ENCODE measurements around the gene OAS3.

OAS3 gene

DNA sequence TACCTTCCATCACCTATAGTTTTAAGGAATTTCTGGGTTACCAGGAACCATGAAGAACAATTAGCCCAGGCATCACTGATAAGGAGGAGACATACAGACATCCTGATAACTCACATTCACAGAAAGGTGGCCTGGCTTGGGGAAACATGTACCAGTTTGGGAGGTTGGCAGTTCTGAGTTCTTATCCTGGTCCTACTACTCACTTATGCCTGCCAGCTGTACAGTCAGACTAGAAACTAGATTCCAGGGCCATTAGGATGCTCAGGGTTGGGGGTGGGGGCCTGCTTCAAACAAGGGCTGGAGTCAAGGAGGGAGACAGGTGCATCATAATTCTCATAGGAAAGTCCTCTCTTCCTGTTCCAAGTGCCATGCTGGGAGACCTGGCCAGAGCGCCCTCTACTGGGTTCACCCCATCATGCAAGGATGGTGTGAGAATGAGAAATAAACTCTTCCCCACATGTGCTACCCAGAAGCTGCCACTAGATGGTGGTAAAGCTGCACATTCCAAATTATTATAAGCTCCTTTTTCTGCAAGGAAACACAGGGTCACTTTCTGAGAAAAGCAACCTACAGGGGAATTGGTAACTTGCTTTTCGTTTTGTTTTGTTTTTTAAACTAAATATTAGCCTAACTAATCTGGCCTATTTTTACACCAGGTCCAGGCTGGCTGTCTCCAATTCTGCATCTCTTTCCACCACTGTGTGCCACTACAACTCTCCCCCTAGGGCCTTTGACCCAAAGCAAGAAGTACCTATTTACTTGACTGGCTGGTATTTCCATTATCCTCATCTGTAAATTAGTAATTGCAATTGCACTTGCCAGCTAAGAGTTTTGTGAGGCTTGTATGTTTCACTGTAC, 54.5 kb downstream of the OAS3 start:
- H3K4me3 ChIP-seq, result no peak overlapping the region

DNA sequence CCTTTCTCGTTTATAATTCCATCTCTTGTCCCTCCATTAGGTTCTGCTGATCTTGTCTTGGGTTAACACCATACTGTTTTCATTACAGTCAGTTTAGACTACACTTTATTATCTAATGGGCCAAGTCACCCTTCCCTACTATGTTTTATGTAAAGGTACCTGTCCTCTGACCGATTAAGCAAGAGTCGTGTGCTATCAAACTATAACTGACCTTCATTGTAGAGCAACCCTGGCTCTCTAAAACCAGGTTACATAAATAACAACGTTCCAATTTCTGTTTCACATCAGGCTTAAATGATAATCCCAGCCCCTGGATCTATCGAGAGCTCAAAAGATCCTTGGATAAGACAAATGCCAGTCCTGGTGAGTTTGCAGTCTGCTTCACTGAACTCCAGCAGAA, 56.7 kb downstream of the OAS3 start:
- Histone ChIP-seq H3K27ac (no peak overlapping the region), H3K27me3 (no peaks in the 10 kb centered on the region), H3K4me1 (no peaks in the 10 kb centered on the region; the same call in 1 of the 2 replicates), H3K36me3 (peaks cover 14% of the 10 kb centered on the region; the same call in 1 of the 2 replicates), H3K4me3 (no peak overlapping the region), H3K9ac (no peak overlapping the region), H3K9me3 (peaks cover 12% of the 10 kb centered on the region), H3K4me2 (no peak overlapping the region), H4K20me1 (no peaks in the 10 kb centered on the region)
- TF ChIP-seq Cebpa-rat (IDR thresholded peaks at IDR 0.05), result no peak

More for the DNA sequence above, 54.5 kb downstream of the OAS3 start:
- Histone ChIP-seq H4K20me1 (no peaks in the 10 kb centered on the region), H3K27me3 (no peaks in the 10 kb centered on the region), H3K27ac (no peak overlapping the region), H3K9me3 (peaks cover 4% of the 10 kb centered on the region), H3K36me3 (peaks cover 4% of the 10 kb centered on the region; the same call in 1 of the 2 replicates), H3K9ac (no peak overlapping the region), H3K4me1 (peaks cover 8% of the 10 kb centered on the region), H3K4me2 (no peak overlapping the region)
- no peak for TF ChIP-seq Cebpa-rat (IDR thresholded peaks at IDR 0.05)

DNA sequence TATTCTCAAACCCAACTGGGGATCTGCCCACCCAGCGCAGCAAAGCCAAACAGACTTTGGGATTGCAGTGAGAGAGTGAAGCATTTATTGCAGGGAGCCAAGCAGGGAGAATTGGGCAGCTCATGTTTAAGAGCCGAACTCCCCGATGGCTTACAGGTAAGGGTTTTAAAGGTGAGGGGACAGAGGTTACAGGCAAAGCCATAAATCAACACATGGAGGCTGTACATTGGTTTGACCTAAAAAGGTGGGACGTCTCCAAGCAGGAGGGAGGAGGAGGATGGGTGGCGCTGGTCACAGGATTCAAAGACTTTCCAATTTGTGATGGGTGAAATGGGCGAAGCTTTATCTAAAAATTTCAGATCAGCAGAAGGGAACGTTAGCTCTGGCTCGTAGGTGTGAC, 58.2 kb downstream of the OAS3 start:
- Histone ChIP-seq H3K27me3 (no peaks in the 10 kb centered on the region), H3K9ac (no peak overlapping the region), H3K27ac (no peak overlapping the region), H4K20me1 (no peaks in the 10 kb centered on the region), H3K4me2 (no peak overlapping the region), H3K4me1 (no peaks in the 10 kb centered on the region; the same call in 1 of the 2 replicates), H3K36me3 (peaks cover 14% of the 10 kb centered on the region; the same call in 1 of the 2 replicates), H3K4me3 (no peak overlapping the region), H3K9me3 (peaks cover 12% of the 10 kb centered on the region)
- no peak for TF ChIP-seq Cebpa-rat (IDR thresholded peaks at IDR 0.05)

DNA sequence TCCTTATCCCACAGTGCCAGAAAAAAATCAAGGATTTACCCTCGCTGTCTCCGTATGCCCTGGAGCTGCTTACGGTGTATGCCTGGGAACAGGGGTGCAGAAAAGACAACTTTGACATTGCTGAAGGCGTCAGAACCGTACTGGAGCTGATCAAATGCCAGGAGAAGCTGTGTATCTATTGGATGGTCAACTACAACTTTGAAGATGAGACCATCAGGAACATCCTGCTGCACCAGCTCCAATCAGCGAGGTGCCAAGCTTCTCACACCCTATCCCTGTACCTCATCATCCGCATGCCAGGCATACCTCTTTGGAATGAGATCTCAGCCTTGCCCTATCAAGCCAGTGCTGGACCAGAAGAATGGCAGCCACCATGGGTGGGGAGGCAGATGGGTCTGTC, 59.2 kb downstream of the OAS3 start:
- H4K20me1 ChIP-seq, result no peaks in the 10 kb centered on the region
- H3K27ac ChIP-seq, result no peak overlapping the region
- no peaks in the 10 kb centered on the region for H3K27me3 ChIP-seq
- H3K4me3 ChIP-seq, result no peak overlapping the region
- peaks cover 12% of the 10 kb centered on the region for H3K9me3 ChIP-seq
- no peak overlapping the region for H3K4me2 ChIP-seq
- peaks cover 14% of the 10 kb centered on the region; the same call in 1 of the 2 replicates for H3K36me3 ChIP-seq
- TF ChIP-seq Cebpa-rat (IDR thresholded peaks at IDR 0.05), result no peak
- no peaks in the 10 kb centered on the region; the same call in 1 of the 2 replicates for H3K4me1 ChIP-seq
- no peak overlapping the region for H3K9ac ChIP-seq

DNA sequence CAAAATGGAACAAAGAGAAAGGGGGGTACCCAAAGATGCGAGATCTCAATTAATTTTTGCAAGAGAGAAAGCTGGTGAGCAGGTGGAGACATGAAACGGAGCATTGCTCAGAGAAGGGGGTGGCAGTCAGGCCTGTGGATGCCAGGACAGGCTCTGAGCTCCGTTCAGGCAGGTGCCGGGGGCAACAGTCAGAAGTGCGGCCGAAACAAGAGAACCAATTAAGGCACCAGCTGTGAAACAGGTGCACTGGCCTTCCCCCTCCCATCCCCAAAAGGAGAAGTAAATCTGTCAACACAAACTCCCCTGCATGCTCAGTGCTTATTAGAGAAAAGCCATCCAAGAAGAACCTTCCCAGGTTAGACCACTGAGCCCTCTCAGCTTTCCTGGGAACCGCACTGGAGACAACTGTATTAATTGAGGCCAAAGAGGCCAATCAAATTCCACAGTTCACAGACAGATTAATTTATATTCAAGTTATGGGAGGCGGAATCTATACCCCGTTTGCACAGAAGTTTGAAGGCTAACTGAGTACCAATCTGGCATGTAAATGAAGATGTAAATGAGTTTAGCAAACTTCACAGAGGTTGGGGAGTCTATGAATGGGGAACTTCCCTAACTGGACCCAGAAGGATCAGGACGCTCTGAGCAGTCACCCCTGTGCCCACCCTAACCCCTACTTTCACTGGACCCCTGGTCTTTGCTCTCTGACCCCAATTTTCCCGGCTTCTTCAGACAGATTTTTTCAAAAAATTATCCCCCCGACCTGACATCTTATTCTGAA, 60.9 kb downstream of the OAS3 start:
- TF ChIP-seq Cebpa-rat (IDR thresholded peaks at IDR 0.05), result no peak
- H3K27ac ChIP-seq, result no peak overlapping the region
- H3K9me3 ChIP-seq, result peaks cover 12% of the 10 kb centered on the region
- peak overlapping the region; percentile 2; the same call in 1 of the 2 replicates for H3K4me2 ChIP-seq
- no peaks in the 10 kb centered on the region for H4K20me1 ChIP-seq
- H3K9ac ChIP-seq, result no peak overlapping the region
- H3K36me3 ChIP-seq, result peaks cover 14% of the 10 kb centered on the region; the same call in 1 of the 2 replicates
- no peaks in the 10 kb centered on the region; the same call in 1 of the 2 replicates for H3K4me1 ChIP-seq
- no peaks in the 10 kb centered on the region for H3K27me3 ChIP-seq
- no peak overlapping the region for H3K4me3 ChIP-seq

DNA sequence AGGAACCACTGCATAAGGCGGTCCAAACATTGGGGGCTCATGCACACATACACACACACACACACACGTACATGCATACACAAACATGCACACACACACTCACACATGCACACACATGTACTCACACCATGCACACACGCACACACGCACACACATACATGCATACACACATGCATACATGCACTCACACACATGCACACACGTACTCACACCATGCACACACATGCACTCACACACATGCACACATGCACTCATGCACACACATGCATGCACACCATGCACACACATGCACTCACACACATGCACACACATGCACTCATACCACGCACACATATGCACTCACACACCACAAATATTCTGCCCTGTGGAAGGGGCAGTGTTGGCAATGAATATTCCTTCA, 62.2 kb downstream of the OAS3 start:
- Histone ChIP-seq H3K4me1 (no peaks in the 10 kb centered on the region; the same call in 1 of the 2 replicates), H3K36me3 (peaks cover 14% of the 10 kb centered on the region; the same call in 1 of the 2 replicates), H4K20me1 (no peaks in the 10 kb centered on the region), H3K27me3 (no peaks in the 10 kb centered on the region), H3K9me3 (peaks cover 12% of the 10 kb centered on the region), H3K4me2 (no peak overlapping the region), H3K27ac (no peak overlapping the region), H3K4me3 (no peak overlapping the region), H3K9ac (no peak overlapping the region)
- TF ChIP-seq Cebpa-rat (IDR thresholded peaks at IDR 0.05), result no peak

DNA sequence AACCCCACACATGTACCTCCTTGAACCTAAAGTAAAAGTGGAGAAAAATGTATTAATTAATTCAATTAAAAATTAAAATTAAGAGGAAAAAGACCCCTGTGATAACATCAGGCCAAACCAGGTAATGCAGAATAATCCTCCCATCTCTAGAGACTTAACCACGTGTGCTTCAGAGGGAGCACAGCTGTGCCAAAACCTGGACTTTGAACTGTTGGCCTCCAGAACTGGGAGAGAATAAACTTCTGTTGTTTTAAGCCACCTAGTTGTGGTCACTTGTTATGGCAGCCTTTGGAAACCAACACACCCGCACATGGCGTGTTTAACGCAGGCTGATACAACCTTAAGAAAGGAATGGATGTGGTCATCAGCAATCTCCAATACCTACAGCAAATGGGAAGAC, 63.9 kb downstream of the OAS3 start:
- Histone ChIP-seq H3K4me1 (no peaks in the 10 kb centered on the region; the same call in 1 of the 2 replicates), H3K9me3 (peaks cover 12% of the 10 kb centered on the region), H3K4me3 (no peak overlapping the region), H3K4me2 (no peak overlapping the region), H3K27me3 (no peaks in the 10 kb centered on the region), H4K20me1 (no peaks in the 10 kb centered on the region), H3K36me3 (peaks cover 14% of the 10 kb centered on the region; the same call in 1 of the 2 replicates), H3K9ac (no peak overlapping the region), H3K27ac (no peak overlapping the region)
- TF ChIP-seq Cebpa-rat (IDR thresholded peaks at IDR 0.05), result no peak

DNA sequence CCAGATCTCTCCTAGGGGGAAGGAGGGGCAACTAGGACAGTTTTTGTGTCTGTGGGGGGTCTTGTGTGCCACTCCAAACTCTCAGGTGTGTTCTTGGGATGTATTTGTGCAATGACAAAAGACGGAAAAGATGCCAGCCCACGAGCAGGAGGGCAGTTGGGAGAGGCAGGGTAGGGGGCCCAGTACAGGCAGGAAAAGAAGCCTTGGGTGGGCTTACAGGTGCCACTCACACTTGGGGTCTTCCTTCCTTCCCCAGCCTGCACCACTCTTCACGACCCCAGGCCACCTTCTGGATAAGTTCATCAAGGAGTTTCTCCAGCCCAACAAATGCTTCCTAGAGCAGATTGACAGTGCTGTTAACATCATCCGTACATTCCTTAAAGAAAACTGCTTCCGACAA, 64.4 kb downstream of the OAS3 start:
- H3K4me3 ChIP-seq, result no peak overlapping the region
- no peaks in the 10 kb centered on the region; the same call in 1 of the 2 replicates for H3K4me1 ChIP-seq
- TF ChIP-seq Cebpa-rat (IDR thresholded peaks at IDR 0.05), result no peak
- no peaks in the 10 kb centered on the region for H4K20me1 ChIP-seq
- H3K27ac ChIP-seq, result no peak overlapping the region
- no peak overlapping the region for H3K4me2 ChIP-seq
- H3K9ac ChIP-seq, result no peak overlapping the region
- peaks cover 10% of the 10 kb centered on the region; the same call in 1 of the 2 replicates for H3K36me3 ChIP-seq
- H3K27me3 ChIP-seq, result no peaks in the 10 kb centered on the region
- peaks cover 9% of the 10 kb centered on the region for H3K9me3 ChIP-seq

DNA sequence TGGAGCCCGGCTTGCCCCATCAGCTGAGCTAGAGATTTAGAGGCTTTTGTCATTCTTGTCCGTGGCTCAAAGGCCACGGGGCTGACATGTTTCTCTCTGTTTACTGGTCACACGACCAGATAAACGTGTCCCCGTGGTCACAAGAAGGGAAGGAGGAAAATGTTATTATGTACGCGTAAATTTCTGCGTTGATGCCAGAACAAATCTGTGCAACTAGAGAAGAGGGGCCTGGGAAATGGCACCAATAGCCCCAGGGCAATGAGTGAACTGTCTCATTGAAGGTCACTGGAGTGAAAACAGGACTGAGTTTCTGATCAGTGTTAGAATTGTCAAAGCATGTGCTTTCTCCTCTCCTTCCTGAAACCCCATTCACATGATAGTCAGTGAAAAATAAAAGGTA, 65.4 kb downstream of the OAS3 start:
- H3K4me2 ChIP-seq, result no peak overlapping the region
- peaks cover under 1% of the 10 kb centered on the region; the same call in 1 of the 2 replicates for H3K36me3 ChIP-seq
- H3K4me1 ChIP-seq, result no peaks in the 10 kb centered on the region; the same call in 1 of the 2 replicates
- H3K9me3 ChIP-seq, result no peaks in the 10 kb centered on the region
- H3K27ac ChIP-seq, result no peak overlapping the region
- no peaks in the 10 kb centered on the region for H4K20me1 ChIP-seq
- H3K27me3 ChIP-seq, result no peaks in the 10 kb centered on the region
- H3K4me3 ChIP-seq, result no peak overlapping the region
- no peak overlapping the region for H3K9ac ChIP-seq
- no peak for TF ChIP-seq Cebpa-rat (IDR thresholded peaks at IDR 0.05)

Measured in BLaER1 (cell line).